ENCODE data around the gene TGFB2. TPM values are rescaled to one million over a fixed set of nuclear protein-coding genes. Genes with fewer than 3 reads are reported as not detected.

Gene TGFB2
- total RNA-seq, 2 experiments from 2014 or later = not detected

GRCh38 chr1:218424502-218424901, 79.4 kb downstream of the TGFB2 start:
- POLR2A ChIA-PET = no interaction called here
- no peak overlapping the region for H3K4me3 Mint-ChIP-seq
- no peak for DNase-seq
- no peak overlapping the region for H3K27ac Mint-ChIP-seq
- H3K27me3 Mint-ChIP-seq = peaks cover 6% of the 10 kb centered on the region
- no peaks in the 10 kb centered on the region for H3K36me3 Mint-ChIP-seq
- intact Hi-C loops (cut with micrococcal nuclease) = no loop called here
- CTCF ChIA-PET = no interaction called here
- H3K4me1 Mint-ChIP-seq (ENCODE audit: low read depth) = no peaks in the 10 kb centered on the region
- no peaks in the 10 kb centered on the region for H3K9me3 Mint-ChIP-seq

GRCh38 chr1:218425647-218426342, 80.7 kb downstream of the TGFB2 start:
- Mint-ChIP-seq H3K27ac (no peak overlapping the region), H3K27me3 (peaks cover 6% of the 10 kb centered on the region), H3K9me3 (no peaks in the 10 kb centered on the region), H3K4me3 (no peak overlapping the region), H3K4me1 (ENCODE audit: low read depth) (no peaks in the 10 kb centered on the region), H3K36me3 (no peaks in the 10 kb centered on the region)
- intact Hi-C loops (cut with micrococcal nuclease) = no loop called here
- CTCF ChIA-PET = no interaction called here
- POLR2A ChIA-PET = no interaction called here
- DNase-seq = no peak

- no peak overlapping the region for H3K4me3 Mint-ChIP-seq
- no peaks in the 10 kb centered on the region for H3K9me3 Mint-ChIP-seq
- no peak for DNase-seq
- CTCF ChIA-PET = no interaction called here
- intact Hi-C loops (cut with micrococcal nuclease) = no loop called here
- POLR2A ChIA-PET = no interaction called here
- no peaks in the 10 kb centered on the region for H3K4me1 Mint-ChIP-seq (ENCODE audit: low read depth)
- no peaks in the 10 kb centered on the region for H3K36me3 Mint-ChIP-seq
- H3K27ac Mint-ChIP-seq = no peak overlapping the region
- peaks cover 6% of the 10 kb centered on the region for H3K27me3 Mint-ChIP-seq
These were observed 81.2 kb downstream of the TGFB2 start for GRCh38 chr1:218426343-218426657.

- intact Hi-C loops (cut with micrococcal nuclease) = no loop called here
- Mint-ChIP-seq H3K4me1 (ENCODE audit: low read depth) (no peaks in the 10 kb centered on the region), H3K36me3 (no peaks in the 10 kb centered on the region), H3K4me3 (no peak overlapping the region), H3K9me3 (no peaks in the 10 kb centered on the region), H3K27ac (no peak overlapping the region), H3K27me3 (peaks cover 5% of the 10 kb centered on the region)
- no peak for DNase-seq
- ChIA-PET POLR2A (no interaction called here), CTCF (no interaction called here)
These were observed 84.2 kb downstream of the TGFB2 start for GRCh38 chr1:218429301-218429700.

- DNase-seq = no peak
- POLR2A ChIA-PET = no interaction called here
- no peaks in the 10 kb centered on the region for H3K36me3 Mint-ChIP-seq
- H3K4me3 Mint-ChIP-seq = no peak overlapping the region
- H3K27me3 Mint-ChIP-seq = peaks cover 5% of the 10 kb centered on the region
- no peak overlapping the region for H3K27ac Mint-ChIP-seq
- no peaks in the 10 kb centered on the region for H3K4me1 Mint-ChIP-seq (ENCODE audit: low read depth)
- H3K9me3 Mint-ChIP-seq = no peaks in the 10 kb centered on the region
- CTCF ChIA-PET = no interaction called here
- intact Hi-C loops (cut with micrococcal nuclease) = no loop called here
These were observed 85.2 kb downstream of the TGFB2 start for GRCh38 chr1:218430346-218430745.

GRCh38 chr1:218430822-218431221, 85.7 kb downstream of the TGFB2 start:
- H3K4me3 Mint-ChIP-seq = no peak overlapping the region
- POLR2A ChIA-PET = no interaction called here
- CTCF ChIA-PET = interaction anchor here (0.7 kb wide), 1 partner anchor 9 kb away, joined by 3 read pairs; no protein-coding TSS in a partner anchor
- intact Hi-C loops (cut with micrococcal nuclease) = no loop called here
- no peak for DNase-seq
- no peaks in the 10 kb centered on the region for H3K36me3 Mint-ChIP-seq
- no peaks in the 10 kb centered on the region for H3K4me1 Mint-ChIP-seq (ENCODE audit: low read depth)
- H3K9me3 Mint-ChIP-seq = no peaks in the 10 kb centered on the region
- peaks cover 4% of the 10 kb centered on the region for H3K27me3 Mint-ChIP-seq
- no peak overlapping the region for H3K27ac Mint-ChIP-seq

GRCh38 chr1:218431476-218431875, 86.3 kb downstream of the TGFB2 start:
- POLR2A ChIA-PET = no interaction called here

GRCh38 chr1:218433744-218434143, 88.6 kb downstream of the TGFB2 start:
- Mint-ChIP-seq H3K36me3 (no peaks in the 10 kb centered on the region), H3K4me3 (no peak overlapping the region), H3K9me3 (no peaks in the 10 kb centered on the region), H3K27ac (no peak overlapping the region), H3K4me1 (ENCODE audit: low read depth) (no peaks in the 10 kb centered on the region), H3K27me3 (peaks cover 5% of the 10 kb centered on the region)
- intact Hi-C loops (cut with micrococcal nuclease) = no loop called here
- POLR2A ChIA-PET = no interaction called here
- CTCF ChIA-PET = no interaction called here
- no peak for DNase-seq

More at GRCh38 chr1:218431476-218431875, 86.3 kb downstream of the TGFB2 start:
- intact Hi-C loops (cut with micrococcal nuclease) = no loop called here
- peaks cover 4% of the 10 kb centered on the region for H3K27me3 Mint-ChIP-seq
- no peaks in the 10 kb centered on the region for H3K9me3 Mint-ChIP-seq
- no peaks in the 10 kb centered on the region for H3K36me3 Mint-ChIP-seq
- DNase-seq = no peak
- H3K4me1 Mint-ChIP-seq (ENCODE audit: low read depth) = no peaks in the 10 kb centered on the region
- no peak overlapping the region for H3K4me3 Mint-ChIP-seq
- CTCF ChIA-PET = interaction anchor here (0.7 kb wide), 1 partner anchor 8 kb away, joined by 3 read pairs; no protein-coding TSS in a partner anchor
- H3K27ac Mint-ChIP-seq = no peak overlapping the region

- Mint-ChIP-seq H3K4me3 (no peak overlapping the region), H3K4me1 (ENCODE audit: low read depth) (no peaks in the 10 kb centered on the region), H3K9me3 (no peaks in the 10 kb centered on the region), H3K27me3 (peaks cover 5% of the 10 kb centered on the region), H3K36me3 (no peaks in the 10 kb centered on the region), H3K27ac (no peak overlapping the region)
- no peak for DNase-seq
- CTCF ChIA-PET = interaction anchor here (0.5 kb wide), 1 partner anchor 543 kb away, joined by 3 read pairs; no protein-coding TSS in a partner anchor
- intact Hi-C loops (cut with micrococcal nuclease) = no loop called here
- POLR2A ChIA-PET = no interaction called here
These were observed 90.4 kb downstream of the TGFB2 start for GRCh38 chr1:218435528-218435927.

- H3K4me1 Mint-ChIP-seq (ENCODE audit: low read depth) = no peaks in the 10 kb centered on the region
- peaks cover 6% of the 10 kb centered on the region for H3K27me3 Mint-ChIP-seq
- no peak for DNase-seq
- intact Hi-C loops (cut with micrococcal nuclease) = no loop called here
- CTCF ChIA-PET = no interaction called here
- H3K4me3 Mint-ChIP-seq = no peak overlapping the region
- no peak overlapping the region for H3K27ac Mint-ChIP-seq
- H3K9me3 Mint-ChIP-seq = no peaks in the 10 kb centered on the region
- POLR2A ChIA-PET = no interaction called here
- no peaks in the 10 kb centered on the region for H3K36me3 Mint-ChIP-seq
These were observed 91.2 kb downstream of the TGFB2 start for GRCh38 chr1:218436346-218436745.

- no peak overlapping the region for H3K27ac Mint-ChIP-seq
- no peaks in the 10 kb centered on the region for H3K36me3 Mint-ChIP-seq
- intact Hi-C loops (cut with micrococcal nuclease) = no loop called here
- no peaks in the 10 kb centered on the region for H3K4me1 Mint-ChIP-seq (ENCODE audit: low read depth)
- no peak for DNase-seq
- H3K27me3 Mint-ChIP-seq = peaks cover 6% of the 10 kb centered on the region
- no peaks in the 10 kb centered on the region for H3K9me3 Mint-ChIP-seq
- no peak overlapping the region for H3K4me3 Mint-ChIP-seq
- ChIA-PET POLR2A (no interaction called here), CTCF (no interaction called here)
These were observed 91.9 kb downstream of the TGFB2 start for GRCh38 chr1:218436997-218437396.

- H3K9me3 Mint-ChIP-seq = no peaks in the 10 kb centered on the region
- ChIA-PET CTCF (interaction anchor here (0.7 kb wide), 1 partner anchor 9 kb away, joined by 3 read pairs; no protein-coding TSS in a partner anchor), POLR2A (no interaction called here)
- H3K4me3 Mint-ChIP-seq = no peak overlapping the region
- DNase-seq = no peak
- H3K27ac Mint-ChIP-seq = no peak overlapping the region
- no peaks in the 10 kb centered on the region for H3K4me1 Mint-ChIP-seq (ENCODE audit: low read depth)
- H3K36me3 Mint-ChIP-seq = no peaks in the 10 kb centered on the region
- intact Hi-C loops (cut with micrococcal nuclease) = no loop called here
- peaks cover 3% of the 10 kb centered on the region for H3K27me3 Mint-ChIP-seq
These were observed 94.6 kb downstream of the TGFB2 start for GRCh38 chr1:218439541-218440295.

- H3K4me1 Mint-ChIP-seq (ENCODE audit: low read depth) = no peaks in the 10 kb centered on the region
- H3K36me3 Mint-ChIP-seq = no peaks in the 10 kb centered on the region
- intact Hi-C loops (cut with micrococcal nuclease) = no loop called here
- H3K27me3 Mint-ChIP-seq = peaks cover 1% of the 10 kb centered on the region
- DNase-seq = no peak
- H3K4me3 Mint-ChIP-seq = no peak overlapping the region
- no peak overlapping the region for H3K27ac Mint-ChIP-seq
- ChIA-PET CTCF (no interaction called here), POLR2A (no interaction called here)
- H3K9me3 Mint-ChIP-seq = no peaks in the 10 kb centered on the region
These were observed 98.1 kb downstream of the TGFB2 start for GRCh38 chr1:218443255-218443654.

Measured in activated CD4-positive, alpha-beta memory T cell treated with anti-CD3 and anti-CD28 coated beads for 36 hours (primary cell).